T-helper 2 cell (primary cell): ENCODE results near the gene PRR5L.
A peak's percentile ranks its signal among the peaks of the same experiment; 100 is the strongest.

Experiments used
- DNase-seq, 5 experiments: peaks; one replicate each; pipeline versions ENCODE4 v3.0.0 to v3.0.0-alpha.2; 2012 to 2022

The PRR5L gene

DNA sequence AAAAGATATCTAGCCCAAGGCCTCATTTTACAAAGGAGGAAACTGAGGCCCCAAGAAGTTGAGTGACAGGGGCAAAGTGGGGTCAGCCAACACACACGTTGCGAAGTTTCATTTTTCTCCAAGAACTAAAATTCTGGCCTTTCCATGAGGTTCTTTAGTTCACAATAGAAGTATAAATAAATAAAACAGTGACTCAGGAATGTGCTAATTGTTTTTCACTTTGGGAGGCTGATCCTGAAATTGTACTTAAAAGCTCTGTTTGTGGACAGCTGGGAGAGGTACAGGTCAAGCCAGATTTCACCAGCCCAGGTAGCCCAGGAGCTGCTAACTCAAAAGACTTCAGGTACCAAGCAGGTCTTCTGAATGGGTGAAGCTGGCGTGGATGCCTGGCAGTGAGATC is 108.7 kb downstream of the PRR5L start:
- DNase-seq = no peak

DNA sequence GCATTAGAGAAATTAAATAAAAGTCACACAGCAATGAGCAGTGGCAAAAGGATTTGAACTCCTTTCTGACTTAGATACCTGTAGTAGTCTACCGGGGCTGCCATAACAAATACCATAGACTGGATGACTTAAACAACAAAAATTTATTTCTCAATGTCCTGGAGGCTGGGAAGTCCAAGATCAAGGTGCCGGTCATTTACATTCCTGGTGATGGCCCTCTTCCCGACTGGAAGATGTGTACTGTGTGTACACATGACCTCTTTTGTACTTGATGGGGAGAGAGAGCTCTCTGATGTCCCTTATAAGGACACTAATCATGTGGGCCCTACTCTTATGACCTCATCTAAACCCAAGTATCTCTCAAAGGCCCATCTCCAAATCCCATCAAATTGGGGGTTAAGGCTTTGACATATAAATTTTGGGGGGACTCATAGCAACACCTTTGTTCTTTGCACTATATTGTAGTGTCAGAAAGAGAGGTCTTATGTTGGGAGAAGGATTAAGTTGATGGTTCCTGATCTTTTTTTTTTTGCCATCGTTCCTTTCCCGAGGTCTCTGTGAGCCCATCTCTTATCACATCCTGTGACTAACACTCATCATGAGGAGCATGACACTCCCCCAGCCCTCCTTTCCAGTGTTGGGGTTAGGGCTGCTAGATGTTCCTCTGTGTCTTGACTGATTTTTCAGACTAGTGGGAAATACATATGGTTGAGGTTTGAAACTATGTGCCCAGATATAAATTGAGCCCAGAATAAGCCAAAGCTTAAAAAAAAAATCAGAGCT is 109.7 kb downstream of the PRR5L start:
- no peak for DNase-seq

DNA sequence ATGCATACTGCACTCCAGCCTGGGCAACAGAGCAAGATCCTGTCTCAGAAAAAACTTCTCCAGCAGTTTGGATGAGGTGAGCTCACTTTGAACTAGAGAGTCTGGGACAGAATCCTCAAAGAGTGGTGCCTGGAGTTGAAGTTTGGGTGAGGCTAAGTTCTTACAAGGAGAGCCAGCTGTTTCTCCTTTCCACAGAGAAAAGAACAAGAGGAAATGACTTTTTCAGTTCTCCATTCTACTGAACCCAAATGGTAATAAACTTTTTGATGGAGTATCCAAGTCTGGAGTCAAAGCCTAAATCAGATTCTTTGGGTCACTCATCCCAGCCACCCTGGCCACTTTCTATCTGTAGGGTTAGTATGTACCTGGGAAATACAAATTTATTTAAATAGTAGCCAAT is 111.3 kb downstream of the PRR5L start:
- no peak for DNase-seq

GRCh38 chr11:36408498-36409136 is 112.5 kb downstream of the PRR5L start:
- no peak for DNase-seq

DNA sequence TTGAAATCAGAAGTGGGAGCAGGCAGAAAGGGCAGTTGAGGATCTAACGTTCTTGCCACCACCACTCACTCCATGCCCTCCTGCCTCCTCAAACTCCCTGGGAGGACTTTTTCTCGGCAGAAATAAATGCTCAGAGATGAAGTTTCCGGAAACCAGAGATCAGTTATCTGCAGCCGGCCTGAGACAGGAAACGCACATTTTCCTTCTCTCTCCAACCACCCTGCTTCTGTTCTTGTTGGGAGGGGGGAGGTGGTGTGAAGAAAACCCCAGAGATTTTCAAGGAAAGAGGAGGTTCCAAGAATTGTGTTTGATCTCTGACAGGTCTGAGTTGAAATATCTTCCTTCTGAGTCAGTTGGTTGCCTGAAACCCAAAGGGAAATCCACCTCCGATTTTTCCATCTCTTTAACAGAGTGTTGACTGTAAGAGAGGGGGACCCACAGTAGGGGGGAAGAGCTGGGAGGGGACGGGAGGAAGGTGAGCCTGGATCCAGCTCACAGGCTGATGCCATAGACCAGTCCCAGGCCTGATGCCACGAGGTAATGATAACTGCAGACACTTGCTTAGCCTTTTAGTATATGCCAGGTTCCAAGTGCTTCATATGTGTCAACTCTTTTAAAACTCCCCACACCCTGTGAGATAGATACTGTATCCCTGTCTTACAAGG is 113.2 kb downstream of the PRR5L start:
- peak in 2 of 5 experiments; percentile 30 to 56 for DNase-seq

DNA sequence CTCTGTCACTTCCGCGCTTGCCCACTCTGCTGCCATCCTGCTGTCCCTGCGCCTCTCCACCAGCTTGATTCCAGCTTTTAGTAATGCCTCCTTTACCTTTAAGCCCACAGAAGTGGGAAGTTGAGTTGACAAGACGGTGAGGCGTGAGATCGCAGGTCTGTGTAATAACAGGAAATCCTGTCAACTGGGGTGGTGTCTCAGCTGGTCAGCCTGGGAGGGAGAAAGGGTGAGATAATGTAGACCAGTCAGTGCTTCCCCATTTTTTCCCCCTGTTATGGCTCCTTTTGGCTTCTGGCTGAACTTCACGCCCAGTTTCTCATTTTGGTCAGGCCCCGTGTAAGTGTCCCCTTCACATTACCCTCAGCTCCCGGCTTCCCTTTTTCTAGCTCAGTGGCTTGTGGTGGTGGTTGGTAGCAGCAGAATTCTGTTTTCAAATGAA is 115.1 kb downstream of the PRR5L start:
- DNase-seq = peak in 1 of 5 experiments; percentile 19

- no peak for DNase-seq
Measured at GRCh38 chr11:36412781-36413383, 116.8 kb downstream of the PRR5L start.

- DNase-seq = no peak
Measured at GRCh38 chr11:36417154-36417553, 121.1 kb downstream of the PRR5L start.

DNA sequence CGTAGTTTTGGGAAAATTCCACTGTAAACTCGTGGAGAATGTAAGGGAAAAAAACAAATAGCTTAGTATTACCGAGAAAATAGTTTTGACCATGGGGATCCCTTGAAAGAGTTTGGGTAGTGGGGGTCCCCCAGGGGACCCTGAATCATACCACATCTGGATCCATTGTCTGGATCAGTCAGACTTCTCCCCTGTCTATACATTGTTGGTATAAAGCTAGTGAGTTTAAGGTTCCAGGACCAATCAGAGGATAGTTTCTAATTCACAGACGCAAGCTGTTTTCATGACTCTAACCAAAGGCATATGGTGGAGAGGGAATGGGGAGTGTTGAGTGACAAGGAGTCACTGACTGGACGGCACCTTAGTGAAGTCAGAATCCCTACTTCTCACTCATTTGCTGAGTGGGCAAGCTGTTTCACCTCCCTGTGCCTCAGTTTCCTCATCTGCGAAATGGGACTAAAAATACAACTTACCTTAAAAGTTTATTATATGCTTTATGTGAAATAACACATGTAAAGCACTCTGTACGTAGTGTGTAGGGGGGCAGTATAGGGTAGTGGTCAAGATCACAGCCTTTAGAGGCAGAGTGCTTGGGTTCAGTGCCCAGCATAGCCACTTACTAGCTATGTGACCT is 123.8 kb downstream of the PRR5L start:
- DNase-seq = no peak

GRCh38 chr11:36421546-36422155 is 125.6 kb downstream of the PRR5L start:
- DNase-seq = no peak

DNA sequence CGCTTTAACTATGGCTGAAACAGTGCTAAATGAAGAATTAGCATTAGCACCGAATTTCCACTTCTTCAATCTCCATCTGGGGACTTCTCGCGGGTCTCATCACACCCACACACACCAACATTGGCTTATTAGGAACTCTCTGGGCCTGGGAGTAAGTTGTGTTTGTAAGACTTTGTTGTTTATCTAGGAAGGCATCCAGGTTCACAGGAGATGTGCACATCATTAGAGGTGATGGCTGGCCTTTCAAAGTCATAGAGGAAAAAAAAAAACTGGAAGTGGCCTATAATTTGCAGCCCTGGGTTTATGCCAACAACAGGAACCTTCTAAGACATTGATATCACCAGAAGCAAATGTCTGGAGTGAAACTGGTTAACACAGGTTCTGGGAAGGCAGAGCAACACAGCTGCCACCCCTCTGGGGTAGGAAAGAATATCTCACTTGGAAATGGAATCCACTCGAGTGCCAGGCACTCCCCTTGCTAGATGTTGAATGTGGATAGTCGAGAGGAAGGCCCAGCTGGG is 129.5 kb downstream of the PRR5L start:
- DNase-seq = no peak

GRCh38 chr11:36426226-36426848 is 130.2 kb downstream of the PRR5L start:
- no peak for DNase-seq

DNA sequence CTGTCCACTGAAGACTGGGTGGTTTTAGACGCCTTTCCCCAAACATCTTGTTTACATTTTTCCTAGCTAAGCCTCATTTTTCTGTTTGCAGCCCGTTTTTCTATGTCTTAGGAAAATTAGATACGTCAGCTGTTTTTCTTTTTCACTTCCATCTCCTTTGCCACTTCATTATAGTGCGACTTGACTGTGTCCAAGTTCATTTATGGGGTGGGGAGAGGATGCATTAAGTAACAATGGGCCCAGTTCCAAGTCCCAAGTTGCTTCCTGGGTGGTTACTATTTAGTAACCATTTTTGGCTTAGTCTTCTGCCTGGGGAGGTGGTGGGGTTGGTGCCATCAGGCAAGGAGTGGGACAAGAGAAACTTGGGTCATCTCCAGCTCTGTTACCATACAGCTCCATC is 131.0 kb downstream of the PRR5L start:
- no peak for DNase-seq

DNA sequence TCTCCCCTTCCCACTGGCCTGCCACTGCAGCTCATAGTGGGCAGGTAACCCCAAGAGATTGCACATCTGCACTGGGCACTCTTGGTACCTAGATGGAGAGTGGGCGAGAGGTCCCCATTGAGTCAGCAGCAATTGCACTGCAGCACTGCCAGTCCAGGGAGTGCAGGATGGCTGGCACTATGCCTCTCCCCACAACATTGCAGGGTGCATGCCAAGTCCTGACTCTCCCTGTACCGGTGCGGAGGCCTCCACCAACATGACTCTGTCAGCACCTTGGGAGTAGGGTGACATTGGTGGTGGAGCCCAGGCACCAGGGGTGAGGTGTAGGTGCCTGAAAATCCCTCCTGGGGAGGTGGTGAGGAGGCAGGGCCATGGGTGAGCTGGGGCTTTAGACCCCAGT is 131.8 kb downstream of the PRR5L start:
- no peak for DNase-seq

DNA sequence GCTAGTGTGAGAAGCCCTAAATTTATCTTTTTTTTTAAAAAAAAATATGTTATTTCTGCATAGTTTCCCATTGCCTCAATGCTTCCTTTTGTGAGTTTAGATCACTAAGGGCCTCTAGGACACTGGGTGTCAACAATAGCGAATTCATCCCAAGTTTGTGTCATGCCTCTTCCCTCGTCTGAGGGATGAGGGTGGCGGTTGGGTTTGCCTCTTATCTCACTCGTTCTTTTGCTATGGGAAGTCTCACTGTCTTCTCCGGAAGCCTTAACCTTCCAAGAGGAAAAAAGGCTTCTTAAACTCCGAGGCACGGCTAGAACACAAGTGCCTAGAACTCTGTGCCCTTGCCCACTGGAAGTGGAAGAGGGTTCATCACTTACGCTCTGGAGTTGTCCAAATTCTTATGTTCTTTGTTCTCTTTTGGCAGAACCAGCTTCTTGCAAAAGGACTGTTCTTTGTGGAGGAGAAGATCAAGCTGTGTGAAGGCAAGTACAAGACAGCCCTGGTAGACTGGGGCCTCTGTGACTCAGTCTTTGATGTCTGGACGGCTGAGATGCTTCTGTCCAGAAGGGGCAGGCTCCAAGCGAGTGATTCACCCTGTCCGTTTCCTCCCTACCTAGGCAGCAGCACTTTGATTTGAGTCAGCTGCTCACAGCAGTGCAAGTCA is 135.5 kb downstream of the PRR5L start:
- DNase-seq = peak in 2 of 5 experiments; percentile 22 to 27

DNA sequence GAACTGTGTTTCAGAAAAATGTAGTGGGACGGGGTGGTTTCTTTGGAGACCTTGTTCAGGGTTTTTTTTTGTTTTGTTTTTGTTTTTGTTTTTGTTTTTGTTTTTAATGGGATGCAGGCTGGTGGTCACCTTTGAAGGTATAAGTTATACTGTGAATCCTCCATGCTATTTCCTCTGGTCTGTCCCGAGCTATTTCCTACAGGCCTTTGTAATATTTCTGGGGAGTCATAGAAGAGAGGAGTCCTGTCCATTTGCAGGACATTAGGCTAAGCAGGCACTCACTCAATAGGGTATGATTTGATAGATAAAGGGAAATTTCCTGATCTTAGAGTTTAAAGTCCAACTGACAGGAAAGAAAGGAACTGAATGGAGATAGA is 136.0 kb downstream of the PRR5L start:
- DNase-seq = no peak

GRCh38 chr11:36432738-36433137 is 136.7 kb downstream of the PRR5L start:
- DNase-seq = no peak

GRCh38 chr11:36436064-36436463 is 140.0 kb downstream of the PRR5L start:
- DNase-seq = no peak

- DNase-seq = no peak
Measured at GRCh38 chr11:36436589-36436988, 140.5 kb downstream of the PRR5L start.

DNA sequence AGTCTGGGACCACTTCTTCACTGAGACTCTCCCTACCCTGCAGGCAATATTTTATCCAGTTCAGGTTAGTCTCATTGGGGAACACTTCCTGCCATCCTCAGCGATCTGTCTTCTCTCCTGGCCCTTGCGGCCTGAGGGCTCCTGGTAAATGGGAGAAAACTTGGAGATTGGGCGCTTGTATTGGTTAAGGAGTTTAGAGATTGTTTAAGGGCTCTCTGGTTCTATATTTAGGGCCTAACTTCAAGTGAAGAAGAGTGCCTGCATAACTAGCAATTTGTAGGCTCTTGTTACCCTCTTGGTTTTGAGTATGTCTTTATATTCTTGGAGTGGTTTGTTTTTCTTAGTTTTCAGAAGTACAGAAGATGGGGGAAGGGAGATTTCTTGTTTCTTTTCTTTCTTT is 141.3 kb downstream of the PRR5L start:
- DNase-seq = no peak

DNA sequence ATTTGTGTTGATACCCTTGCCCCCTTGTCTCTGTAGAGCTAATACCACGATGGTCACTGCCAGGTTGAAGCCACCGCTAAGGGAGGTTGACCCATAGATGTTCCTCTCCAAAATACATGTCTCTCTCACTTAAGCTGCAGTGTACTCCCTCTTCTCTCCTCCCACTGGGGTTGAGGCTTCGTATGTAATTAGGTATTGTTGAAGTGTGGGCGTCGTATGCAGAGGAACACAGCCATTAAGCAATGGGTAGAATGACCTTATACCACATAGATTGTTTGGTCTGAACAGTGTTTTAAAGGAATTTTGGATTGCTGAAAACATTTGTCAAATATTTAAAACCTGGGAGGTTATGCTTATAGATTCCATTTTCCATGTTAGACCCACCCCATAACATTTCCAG is 142.0 kb downstream of the PRR5L start:
- DNase-seq = no peak
